Immature natural killer cell (primary cell): Measurements from ENCODE around the gene PARP8. TPM values are rescaled to one million over a fixed set of nuclear protein-coding genes. Genes with fewer than 3 reads are reported as not detected.
"Not testable (repeated sequence)": the region's sequence is repeated elsewhere in the genome, so short reads cannot be mapped to it uniquely, and the experiment has no call there.

Experiments used
- DNase-seq, 3 donors: peaks; one replicate each; pipeline ENCODE4 v3.0.0; 2022; ENCODE audit warnings: mixed read lengths in 1 of 3
- H3K27ac Mint-ChIP-seq, 6 donors: one replicate each; pipeline ENCODE4 v1.8.0; 2020; ENCODE audit warnings: mixed read lengths in 6 of 6, mild to moderate bottlenecking in 5 of 6, inconsistent platforms in 4 of 6, moderate library complexity in 3 of 6
- H3K27me3 Mint-ChIP-seq, 3 donors: one replicate each; pipeline ENCODE4 v1.8.0; 2020 to 2021; ENCODE audit warnings: low read depth in 3 of 3, mild to moderate bottlenecking in 3 of 3, mixed read lengths in 3 of 3, moderate library complexity in 3 of 3, inconsistent platforms in 1 of 3
- H3K36me3 Mint-ChIP-seq, 3 donors: one replicate each; pipeline ENCODE4 v1.8.0; 2020; ENCODE audit warnings: mixed read lengths in 3 of 3, inconsistent platforms in 2 of 3, mild to moderate bottlenecking in 2 of 3
- H3K4me1 Mint-ChIP-seq, 2 donors: one replicate each; pipeline ENCODE4 v1.8.0; 2020; ENCODE audit warnings: inconsistent platforms in 2 of 2, mild to moderate bottlenecking in 2 of 2, mixed read lengths in 2 of 2, moderate library complexity in 1 of 2
- H3K4me3 Mint-ChIP-seq, 5 donors: one replicate each; pipeline ENCODE4 v1.8.0; 2020; ENCODE audit warnings: mild to moderate bottlenecking in 5 of 5, mixed read lengths in 5 of 5, inconsistent platforms in 3 of 5, moderate library complexity in 3 of 5
- H3K9me3 Mint-ChIP-seq, 6 donors: one replicate each; pipeline ENCODE4 v1.8.0; 2020; ENCODE audit warnings: mild to moderate bottlenecking in 6 of 6, mixed read lengths in 6 of 6, inconsistent platforms in 4 of 6, moderate library complexity in 3 of 6
- polyA plus RNA-seq, 3 donors: library from polyadenylated mRNA; unstranded; fragments of 300-500 nt; fragmentation: Illumina TruSeq; gene quantifications; one replicate each; pipeline ENCODE4 v1.2.3, GENCODE V29; 2021

The PARP8 gene
- polyA plus RNA-seq, 3 donors from 2014 or later = 93.9 to 150 (median 113) TPM

DNA sequence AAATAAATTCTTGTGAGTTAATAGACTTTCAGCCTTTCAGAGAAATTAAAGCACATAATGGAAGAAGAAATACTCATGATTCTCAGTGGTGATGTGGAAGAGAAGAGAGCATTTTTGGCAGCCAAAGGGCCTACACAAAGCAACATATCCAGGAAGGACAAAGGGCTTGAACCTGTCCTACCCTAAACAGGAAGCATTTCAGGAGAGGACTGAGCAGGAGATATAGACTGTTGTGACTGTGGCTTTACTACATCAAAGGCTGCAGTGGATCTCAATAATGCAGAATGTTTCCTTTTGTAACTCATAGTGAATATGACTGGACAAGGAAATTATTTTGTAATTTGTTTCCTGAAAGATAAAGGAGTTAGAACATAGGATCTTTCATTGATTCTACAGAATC is 1.3 kb upstream of the PARP8 start:
- Mint-ChIP-seq H3K27ac (peak overlapping the region; percentile 99 to 100 (median 99)), H3K27me3 (peaks cover 20 to 25% (median 21%) of the 10 kb centered on the region in 3 donors), H3K4me1 (peaks cover 55 to 64% of the 10 kb centered on the region in 2 donors), H3K9me3 (no peaks in the 10 kb centered on the region), H3K36me3 (peaks cover 0 to 8% (median 3%) of the 10 kb centered on the region in 3 donors), H3K4me3 (peak overlapping the region; percentile 95 to 99 (median 98))
- no peak for DNase-seq

DNA sequence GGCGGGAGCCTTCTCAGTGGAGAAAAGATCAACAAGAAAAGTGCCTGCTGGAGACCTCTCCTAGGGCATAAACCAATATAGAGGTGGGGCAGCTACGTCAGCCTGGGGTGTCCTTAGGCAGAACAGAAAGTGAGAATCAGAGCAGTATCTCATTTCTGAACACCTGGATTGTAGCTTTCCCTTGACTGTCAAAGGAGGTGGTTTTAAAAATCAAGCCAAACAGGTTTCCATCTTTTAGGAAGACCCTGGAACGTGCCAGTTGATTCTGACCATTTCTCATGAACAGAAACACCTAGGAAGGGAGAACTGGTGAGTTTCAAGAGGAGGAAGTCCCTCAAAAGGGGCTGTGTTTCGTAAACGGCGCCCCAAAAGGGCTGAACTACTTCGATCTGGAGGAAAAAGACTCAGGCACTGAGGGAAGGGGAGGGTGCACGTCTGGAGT is 655 bp upstream of the PARP8 start:
- Mint-ChIP-seq H3K4me3 (peak overlapping the region; percentile 95 to 99 (median 98)), H3K27me3 (peaks cover 20 to 25% (median 21%) of the 10 kb centered on the region in 3 donors), H3K27ac (peak overlapping the region; percentile 99 to 100 (median 99)), H3K4me1 (peaks cover 60 to 71% of the 10 kb centered on the region in 2 donors)
- H3K9me3 Mint-ChIP-seq, H3K36me3 Mint-ChIP-seq: not testable (repeated sequence)
- peak; percentile 40 to 42 (median 41) for DNase-seq

- Mint-ChIP-seq H3K27me3 (peaks cover 20 to 25% (median 21%) of the 10 kb centered on the region in 3 donors), H3K27ac (peak overlapping the region; percentile 96 to 100 (median 98)), H3K4me3 (peak overlapping the region; percentile 96 to 100 (median 98)), H3K4me1 (peaks cover 69 to 81% of the 10 kb centered on the region in 2 donors), H3K36me3 (peaks cover 0 to 11% (median 3%) of the 10 kb centered on the region in 3 donors), H3K9me3 (no peaks in the 10 kb centered on the region)
- DNase-seq = no peak
These were observed 701 bp downstream of the PARP8 start for GRCh38 chr5:50667023-50667652.

DNA sequence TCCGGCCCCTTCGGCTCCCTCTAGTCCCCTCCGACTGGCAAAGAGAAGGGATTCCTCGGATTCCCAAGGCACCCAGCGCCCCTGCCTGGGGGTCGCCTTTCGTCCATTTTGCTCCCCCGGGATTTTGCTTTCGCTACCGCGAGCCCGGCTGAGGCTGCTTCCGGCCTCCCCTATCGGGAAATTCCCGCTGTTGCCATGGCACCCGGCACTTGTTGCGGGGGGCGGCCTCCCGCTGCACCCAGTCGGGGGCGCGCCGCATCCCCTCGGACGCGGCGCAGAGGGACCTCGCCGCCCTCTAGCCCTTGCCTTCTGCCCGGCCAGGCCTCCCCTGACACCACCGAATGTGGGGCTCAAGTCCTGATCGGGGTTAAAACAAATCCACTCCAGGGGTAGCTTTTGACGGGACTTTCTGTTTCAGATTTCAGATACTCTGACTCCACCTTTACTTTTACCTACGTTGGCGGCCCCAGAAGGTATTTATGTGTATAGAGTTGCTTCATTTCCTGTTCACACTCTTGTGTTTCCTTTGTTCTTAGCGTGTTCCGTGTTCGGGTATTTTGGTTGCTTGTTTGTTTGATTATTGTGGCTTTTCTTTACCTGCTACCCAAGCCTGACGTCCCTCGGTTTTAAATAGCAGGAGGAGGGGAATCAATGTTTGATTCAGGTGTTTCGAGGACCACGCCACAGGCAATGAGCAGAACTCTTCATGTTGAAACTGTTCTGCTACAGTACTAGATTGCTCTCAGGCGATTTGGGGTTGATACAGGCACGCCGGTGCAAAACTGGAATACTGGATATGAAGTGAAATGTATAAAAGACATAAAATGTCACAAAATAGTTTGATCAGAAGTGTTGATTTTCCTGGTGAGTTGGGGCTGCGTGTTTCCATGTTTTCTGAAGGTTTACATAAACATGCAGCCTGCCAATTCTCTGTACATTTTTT is 1.5 kb downstream of the PARP8 start:
- Mint-ChIP-seq H3K4me1 (peaks cover 69 to 81% of the 10 kb centered on the region in 2 donors), H3K27ac (peak overlapping the region; percentile 97 to 100 (median 98)), H3K4me3 (peak overlapping the region; percentile 96 to 100 (median 98)), H3K36me3 (peaks cover 0 to 16% (median 3%) of the 10 kb centered on the region in 3 donors), H3K27me3 (peaks cover 20 to 25% (median 21%) of the 10 kb centered on the region in 3 donors), H3K9me3 (no peaks in the 10 kb centered on the region)
- peak; percentile 85 to 86 (median 86) for DNase-seq

GRCh38 chr5:50668636-50669035 is 2.2 kb downstream of the PARP8 start:
- H3K36me3 Mint-ChIP-seq = peaks cover 0 to 16% (median 3%) of the 10 kb centered on the region in 3 donors
- DNase-seq, H3K9me3 Mint-ChIP-seq: not testable (repeated sequence)
- peaks cover 20 to 25% (median 21%) of the 10 kb centered on the region in 3 donors for H3K27me3 Mint-ChIP-seq
- peaks cover 69 to 81% of the 10 kb centered on the region in 2 donors for H3K4me1 Mint-ChIP-seq
- H3K4me3 Mint-ChIP-seq = peak overlapping the region; percentile 96 to 100 (median 98)
- peak overlapping the region; percentile 97 to 100 (median 98) for H3K27ac Mint-ChIP-seq

GRCh38 chr5:50672663-50673062 is 6.2 kb downstream of the PARP8 start:
- no peak for DNase-seq
- H3K27me3 Mint-ChIP-seq = peaks cover 6 to 7% (median 7%) of the 10 kb centered on the region in 3 donors
- H3K27ac Mint-ChIP-seq = peak overlapping the region; percentile 70 to 87 (median 78)
- H3K4me1 Mint-ChIP-seq = peaks cover 90 to 96% of the 10 kb centered on the region in 2 donors
- no peaks in the 10 kb centered on the region for H3K9me3 Mint-ChIP-seq
- peaks cover 4 to 27% (median 9%) of the 10 kb centered on the region in 3 donors for H3K36me3 Mint-ChIP-seq
- peak overlapping the region; percentile 34 to 71 (median 58) for H3K4me3 Mint-ChIP-seq

DNA sequence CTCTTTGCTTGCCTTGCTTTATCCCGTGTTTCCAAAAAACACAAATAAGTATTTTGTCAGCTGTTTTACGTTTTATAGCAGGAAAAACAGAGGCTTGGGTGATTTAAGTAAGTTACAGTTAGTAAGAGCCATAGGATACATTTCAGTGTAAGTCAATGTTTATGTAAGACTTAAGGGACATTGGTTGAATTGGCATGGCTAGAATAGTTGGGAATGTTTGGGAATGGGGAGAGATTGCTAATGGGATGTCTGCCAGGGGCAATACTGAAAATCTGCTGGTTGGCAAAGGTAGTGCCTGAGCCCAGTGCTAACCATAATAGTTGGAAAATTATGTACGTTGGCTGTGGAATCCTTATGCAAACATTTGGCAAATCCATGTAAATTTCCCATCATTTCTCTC is 7.0 kb downstream of the PARP8 start:
- peak overlapping the region in 4 of 5 donors; percentile 0 to 65 (median 26) for H3K4me3 Mint-ChIP-seq
- H3K27me3 Mint-ChIP-seq, H3K9me3 Mint-ChIP-seq, DNase-seq: not testable (repeated sequence)
- H3K27ac Mint-ChIP-seq = peak overlapping the region; percentile 1 to 82 (median 57)
- H3K36me3 Mint-ChIP-seq = peaks cover 4 to 19% (median 6%) of the 10 kb centered on the region in 3 donors
- H3K4me1 Mint-ChIP-seq = peaks cover 89 to 99% of the 10 kb centered on the region in 2 donors

GRCh38 chr5:50675385-50675784 is 8.9 kb downstream of the PARP8 start:
- Mint-ChIP-seq H3K36me3 (peaks cover 4 to 24% (median 6%) of the 10 kb centered on the region in 3 donors), H3K9me3 (no peaks in the 10 kb centered on the region), H3K27me3 (no peaks in the 10 kb centered on the region), H3K27ac (peak overlapping the region in 4 of 6 donors; percentile 17 to 70 (median 53)), H3K4me3 (peak overlapping the region in 2 of 5 donors; percentile 6 to 51), H3K4me1 (peaks cover 89 to 99% of the 10 kb centered on the region in 2 donors)
- DNase-seq = no peak

DNA sequence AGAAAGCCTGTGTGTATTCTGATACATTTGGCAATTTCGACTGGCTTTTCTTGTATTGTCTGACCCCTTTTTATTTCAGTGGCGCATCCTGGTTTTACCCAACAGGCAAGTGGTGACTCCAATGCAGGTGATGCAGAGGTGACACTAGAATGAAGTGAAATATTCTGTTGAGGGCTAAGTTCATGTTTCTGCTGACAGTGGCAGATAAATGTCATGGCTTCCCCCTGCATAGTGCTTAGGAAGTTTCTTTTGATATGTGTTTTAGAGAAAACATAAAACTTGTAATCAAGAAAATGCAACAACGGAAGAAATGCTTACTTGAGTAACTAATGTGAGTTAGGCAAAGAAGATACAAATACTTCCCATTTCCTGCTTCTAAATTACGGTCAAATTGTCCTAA is 13.1 kb downstream of the PARP8 start:
- peak overlapping the region; percentile 50 to 80 (median 59) for H3K4me3 Mint-ChIP-seq
- not testable (repeated sequence) for H3K9me3 Mint-ChIP-seq

GRCh38 chr5:50684721-50685120 is 18.3 kb downstream of the PARP8 start:
- Mint-ChIP-seq H3K36me3 (peaks cover 10 to 28% (median 18%) of the 10 kb centered on the region in 3 donors), H3K4me1 (peaks cover 10 to 86% of the 10 kb centered on the region in 2 donors), H3K27me3 (no peaks in the 10 kb centered on the region), H3K4me3 (peak overlapping the region in 1 of 5 donors; percentile 29), H3K27ac (peak overlapping the region in 4 of 6 donors; percentile 34 to 59 (median 36)), H3K9me3 (no peaks in the 10 kb centered on the region)
- DNase-seq = no peak

More for the DNA sequence above, 13.1 kb downstream of the PARP8 start:
- not testable (repeated sequence) for DNase-seq, H3K36me3 Mint-ChIP-seq, H3K27me3 Mint-ChIP-seq
- Mint-ChIP-seq H3K27ac (peak overlapping the region; percentile 73 to 88 (median 86)), H3K4me1 (peaks cover 62 to 88% of the 10 kb centered on the region in 2 donors)

DNA sequence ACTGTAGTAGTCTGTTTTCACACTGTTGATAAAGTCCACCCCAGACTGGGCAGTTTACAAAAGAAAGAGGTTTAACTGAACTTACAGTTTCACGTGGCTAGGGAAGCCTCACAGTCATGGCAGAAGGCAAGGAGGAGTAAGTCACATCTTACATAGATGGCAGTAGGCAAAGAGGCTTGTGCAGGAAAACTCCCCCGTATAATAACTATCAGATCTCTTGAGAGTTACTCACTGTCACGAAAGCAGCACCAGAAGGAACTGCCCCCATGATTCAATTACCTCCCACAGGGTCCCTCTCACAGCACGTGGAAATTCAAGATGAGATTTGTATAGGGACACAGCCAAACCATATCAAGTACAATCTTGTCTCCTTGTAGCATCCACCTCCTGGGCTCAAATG is 21.1 kb downstream of the PARP8 start:
- H3K27me3 Mint-ChIP-seq = no peaks in the 10 kb centered on the region
- DNase-seq = no peak
- H3K36me3 Mint-ChIP-seq = peaks cover 9 to 31% (median 21%) of the 10 kb centered on the region in 3 donors
- H3K27ac Mint-ChIP-seq = peak overlapping the region; percentile 25 to 76 (median 62)
- H3K4me1 Mint-ChIP-seq = peaks cover 0 to 63% of the 10 kb centered on the region in 2 donors
- H3K4me3 Mint-ChIP-seq = peak overlapping the region in 4 of 5 donors; percentile 10 to 48 (median 22)
- H3K9me3 Mint-ChIP-seq = no peaks in the 10 kb centered on the region

- Mint-ChIP-seq H3K36me3 (peaks cover 0 to 17% (median 9%) of the 10 kb centered on the region in 3 donors), H3K27ac (no peak overlapping the region), H3K4me3 (no peak overlapping the region), H3K27me3 (peaks cover 0 to 2% (median 2%) of the 10 kb centered on the region in 3 donors), H3K9me3 (no peaks in the 10 kb centered on the region), H3K4me1 (peaks cover 10 to 56% of the 10 kb centered on the region in 2 donors)
- DNase-seq = no peak
These were observed 25.1 kb downstream of the PARP8 start for GRCh38 chr5:50691399-50692016.

DNA sequence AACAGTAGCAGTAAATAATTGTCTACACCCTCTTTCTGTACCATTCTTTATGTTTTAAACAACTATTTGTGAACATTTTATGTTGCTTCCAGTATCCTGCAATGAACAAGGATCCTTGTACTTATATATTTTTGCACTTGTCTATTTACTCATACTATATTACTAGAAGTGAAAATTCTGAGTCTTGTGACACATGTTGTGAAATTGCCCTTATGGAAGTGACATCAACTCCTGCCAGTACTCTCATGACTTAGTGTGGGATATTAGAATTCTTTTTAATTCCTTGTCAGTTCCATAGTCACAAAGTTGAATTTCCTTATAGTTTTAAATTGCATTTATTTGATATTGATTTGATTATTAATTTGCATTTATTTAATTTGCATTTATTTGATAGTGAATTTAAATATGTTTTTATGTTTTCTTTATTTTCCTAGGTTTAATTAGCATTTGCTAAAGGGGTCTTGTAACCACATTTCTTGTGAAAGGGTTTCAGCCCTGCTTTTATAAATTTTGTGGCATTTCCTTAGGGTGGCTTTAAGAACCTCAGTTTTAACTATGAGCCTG is 27.7 kb downstream of the PARP8 start:
- Mint-ChIP-seq H3K9me3 (no peaks in the 10 kb centered on the region), H3K4me1 (peaks cover 32 to 58% of the 10 kb centered on the region in 2 donors), H3K4me3 (peak overlapping the region in 3 of 5 donors; percentile 1 to 46 (median 8)), H3K27me3 (peaks cover 0 to 2% (median 2%) of the 10 kb centered on the region in 3 donors), H3K27ac (peak overlapping the region; percentile 34 to 75 (median 53)), H3K36me3 (peaks cover 0 to 8% (median 3%) of the 10 kb centered on the region in 3 donors)
- DNase-seq = no peak
